HG03457 (cell line): ENCODE data around the gene SERPINE2.
A peak's percentile ranks its signal among the peaks of the same experiment; 100 is the strongest.

ENCODE experiments used
- ATAC-seq: cut with Tn5 transposase; IDR thresholded peaks from one replicate; pipeline ENCODE4 v1.9.1; 2021; ENCODE audit warnings: moderate number of reproducible peaks; ENCODE audit not compliant: unreplicated experiment

Gene SERPINE2

DNA sequence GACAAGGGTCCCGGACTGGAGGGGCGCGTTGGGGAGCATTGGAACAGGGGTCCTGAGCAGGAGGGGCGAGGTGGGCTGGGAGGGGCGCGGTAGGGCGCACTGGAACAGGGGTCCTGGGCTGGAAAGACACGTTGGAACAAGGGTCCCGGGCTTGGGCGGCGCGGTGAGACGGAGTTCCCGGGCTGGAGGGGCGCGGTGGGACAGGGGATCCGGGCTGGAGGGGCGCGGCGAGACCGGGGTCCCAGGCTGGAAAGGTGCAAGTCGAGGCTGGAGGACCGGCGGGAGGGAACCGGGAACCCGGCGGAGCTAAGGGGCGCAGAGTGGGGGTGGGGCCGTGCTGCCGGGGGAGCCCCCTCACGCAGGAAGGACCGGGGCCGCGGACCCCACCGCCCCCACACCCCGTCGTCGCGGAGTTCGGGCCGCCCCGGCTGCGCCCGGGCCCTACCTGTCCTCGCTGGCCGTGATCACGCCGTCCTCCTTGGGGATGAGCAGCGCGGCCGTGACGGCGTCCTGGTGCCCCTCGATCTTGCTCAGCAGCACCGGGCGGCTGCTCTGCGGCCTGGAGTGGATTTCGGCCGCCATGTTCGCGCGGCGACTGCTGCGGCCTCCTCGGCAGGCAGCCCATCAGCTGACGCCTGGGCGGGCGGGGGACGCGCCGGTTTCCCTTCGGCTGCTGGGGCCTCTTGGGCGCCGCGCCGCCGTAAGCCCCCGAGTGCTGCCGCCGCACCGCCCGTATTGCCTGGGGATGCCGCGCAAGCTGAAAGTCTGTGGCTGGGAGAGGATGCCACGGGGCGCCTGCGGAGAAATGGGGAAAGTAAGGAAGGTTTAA lies 94.2 kb downstream of the SERPINE2 start, which contains the start of gene WDFY1:
Gene WDFY1 (minus strand): TSS at position 633 of the 829 bp plus-strand sequence. CDS start 51 bp downstream, at position 582.
- peak; percentile 69 for ATAC-seq

DNA sequence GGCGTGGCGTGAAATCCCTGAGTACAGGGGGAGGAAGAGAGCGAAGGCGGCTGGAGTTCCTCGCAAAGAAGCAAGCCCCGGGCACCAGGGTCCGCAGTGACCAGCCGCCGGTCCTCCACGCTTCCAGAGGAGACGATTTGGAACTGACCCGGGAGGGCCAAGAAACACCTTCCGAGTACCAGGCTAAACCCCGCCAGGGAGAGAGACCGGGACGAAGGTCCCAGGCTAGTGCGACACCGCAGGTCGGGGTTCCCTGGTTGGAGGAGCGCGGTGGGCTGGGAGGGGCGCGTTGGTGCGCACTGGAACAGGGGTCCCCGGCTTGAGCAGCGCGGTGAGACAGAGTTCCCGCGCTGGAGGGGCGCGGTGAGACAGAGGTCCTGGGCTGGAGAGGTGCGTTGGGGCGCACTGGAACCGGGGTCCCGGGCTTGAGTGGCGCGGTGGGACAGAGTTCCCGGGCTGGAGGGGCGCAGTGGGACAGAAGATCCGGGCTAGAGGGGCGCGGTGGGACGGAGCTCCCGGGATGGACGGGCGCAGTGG lies 94.9 kb downstream of the SERPINE2 start:
- no peak for ATAC-seq

DNA sequence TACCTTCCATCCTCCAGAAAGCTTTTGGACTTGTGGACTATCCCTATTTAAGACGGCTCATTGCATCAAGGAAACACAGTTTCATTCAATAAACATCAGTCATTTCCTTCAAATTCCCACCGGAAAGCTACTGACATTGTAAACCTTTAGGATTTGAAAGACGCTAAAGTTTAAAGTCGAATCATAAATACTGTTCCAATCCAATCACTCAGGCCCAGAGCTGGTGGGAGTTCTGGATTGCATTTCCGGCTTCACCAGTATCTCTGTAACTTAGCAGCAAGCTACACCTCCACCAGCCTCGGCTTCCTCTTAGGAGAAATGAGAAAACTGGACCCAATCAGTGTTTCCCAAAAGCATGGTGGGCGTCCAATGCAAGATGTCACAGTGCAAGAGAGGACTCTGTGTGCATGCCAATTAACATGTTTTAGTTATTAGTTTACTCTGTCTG lies 95.5 kb downstream of the SERPINE2 start:
- ATAC-seq: no peak

DNA sequence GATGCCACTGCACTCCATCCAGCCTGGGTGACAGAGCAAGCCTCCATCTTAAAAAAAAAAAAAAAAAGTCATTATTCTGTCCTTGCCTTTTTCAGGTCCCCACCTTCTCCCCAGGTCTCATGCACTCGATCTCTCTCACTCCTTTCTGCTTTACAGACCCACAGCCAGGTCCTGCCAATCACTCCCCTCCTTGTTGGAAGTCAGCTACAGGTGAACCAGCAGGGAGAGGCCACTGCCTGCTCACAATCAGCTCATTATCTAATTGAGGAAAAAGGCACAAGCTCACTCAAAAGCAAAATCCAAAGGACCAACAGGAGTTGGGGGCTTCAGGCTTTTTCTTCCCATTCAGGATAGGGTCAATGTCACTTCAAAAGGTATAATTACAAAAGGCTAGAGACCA lies 96.0 kb downstream of the SERPINE2 start:
- no peak for ATAC-seq

DNA sequence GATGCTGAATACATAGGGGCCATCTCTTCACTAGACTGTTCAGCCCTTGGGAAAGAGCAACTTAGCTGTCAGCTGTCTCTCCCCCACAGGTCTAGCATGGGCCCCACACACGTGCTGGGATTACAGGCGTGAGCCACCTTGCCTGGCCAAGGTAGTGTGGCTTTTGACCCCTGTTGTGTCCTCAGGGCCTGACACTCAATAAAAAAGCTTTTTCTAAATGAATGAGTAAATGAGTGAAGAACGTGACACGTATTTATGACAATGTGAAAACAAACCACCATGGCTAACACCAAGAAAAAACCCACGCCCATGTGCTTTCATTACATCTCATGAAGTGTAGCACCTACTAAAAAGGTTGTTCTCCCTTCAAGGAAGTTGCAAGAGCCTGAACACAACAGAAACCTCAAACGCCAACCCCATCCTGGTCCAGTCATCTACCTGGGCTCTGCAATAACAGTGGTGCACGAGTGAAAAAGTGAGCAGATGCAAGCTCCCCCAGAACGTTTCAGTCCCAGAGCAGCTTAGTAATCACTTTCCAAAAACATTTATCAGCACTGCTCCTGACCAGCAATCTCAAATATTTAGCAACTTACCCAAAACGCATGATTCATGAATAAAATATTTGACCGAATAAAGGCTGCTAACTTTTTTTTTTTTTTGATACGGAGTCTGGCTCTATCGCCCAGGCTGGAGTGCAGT lies 97.4 kb downstream of the SERPINE2 start:
- peak; percentile 36 for ATAC-seq

DNA sequence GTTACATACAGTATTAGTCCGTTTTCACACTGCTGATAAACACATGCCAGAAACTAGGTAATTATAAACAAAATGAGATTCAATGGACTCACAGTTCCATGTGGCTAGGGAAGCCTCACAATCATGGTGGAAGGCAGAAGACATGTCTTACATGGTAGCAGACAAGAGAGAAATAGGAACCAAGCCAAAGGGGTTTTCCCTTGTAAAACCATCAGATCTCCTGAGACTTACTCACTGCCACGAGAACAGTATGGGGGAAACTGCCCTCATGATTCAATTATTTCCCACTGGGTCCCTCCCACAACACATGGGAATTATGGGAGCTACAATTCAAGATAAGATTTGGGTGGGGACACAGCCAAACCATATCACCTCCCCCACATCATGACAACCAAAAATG lies 99.6 kb downstream of the SERPINE2 start:
- ATAC-seq: peak; percentile 33

DNA sequence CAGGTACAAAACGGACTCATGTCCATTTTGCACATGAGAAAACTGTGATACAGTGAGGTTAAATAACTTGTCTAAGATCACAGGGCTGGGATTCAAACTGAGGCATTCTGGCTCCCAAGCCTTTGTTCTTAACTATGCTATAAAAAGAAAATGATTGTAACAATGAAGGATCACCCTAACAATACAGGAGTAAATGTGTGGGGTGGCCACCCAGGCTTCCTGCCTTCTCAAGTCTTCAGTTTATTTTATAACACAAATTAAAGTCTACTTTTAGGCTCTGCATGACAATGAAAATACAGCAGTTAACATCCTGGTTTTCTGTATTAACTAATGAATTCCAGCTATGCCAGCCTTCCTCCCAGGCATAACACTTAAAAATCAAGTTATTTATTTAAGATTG lies 101.6 kb downstream of the SERPINE2 start:
- ATAC-seq: no peak

DNA sequence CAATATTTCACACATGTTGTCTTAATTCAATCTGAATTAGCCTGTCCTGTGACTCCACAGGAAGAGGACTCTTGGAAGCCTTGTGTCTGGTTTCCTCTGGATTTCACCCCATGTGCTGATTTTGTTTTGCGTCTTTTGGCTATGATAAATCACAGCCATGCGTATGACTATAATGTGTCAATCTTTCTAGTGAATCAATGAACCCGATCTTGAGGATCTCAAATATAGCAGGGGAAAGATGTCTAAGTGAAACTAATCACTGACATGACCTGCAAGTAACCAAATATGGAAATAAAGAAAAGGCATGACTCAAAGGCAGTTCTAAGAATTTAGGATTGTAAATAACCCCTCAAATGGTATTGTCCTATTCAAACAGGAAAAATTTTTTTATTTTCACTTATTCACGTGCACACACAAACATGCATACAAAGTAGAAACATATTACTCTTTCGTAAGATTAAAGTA lies 102.2 kb downstream of the SERPINE2 start:
- no peak for ATAC-seq

DNA sequence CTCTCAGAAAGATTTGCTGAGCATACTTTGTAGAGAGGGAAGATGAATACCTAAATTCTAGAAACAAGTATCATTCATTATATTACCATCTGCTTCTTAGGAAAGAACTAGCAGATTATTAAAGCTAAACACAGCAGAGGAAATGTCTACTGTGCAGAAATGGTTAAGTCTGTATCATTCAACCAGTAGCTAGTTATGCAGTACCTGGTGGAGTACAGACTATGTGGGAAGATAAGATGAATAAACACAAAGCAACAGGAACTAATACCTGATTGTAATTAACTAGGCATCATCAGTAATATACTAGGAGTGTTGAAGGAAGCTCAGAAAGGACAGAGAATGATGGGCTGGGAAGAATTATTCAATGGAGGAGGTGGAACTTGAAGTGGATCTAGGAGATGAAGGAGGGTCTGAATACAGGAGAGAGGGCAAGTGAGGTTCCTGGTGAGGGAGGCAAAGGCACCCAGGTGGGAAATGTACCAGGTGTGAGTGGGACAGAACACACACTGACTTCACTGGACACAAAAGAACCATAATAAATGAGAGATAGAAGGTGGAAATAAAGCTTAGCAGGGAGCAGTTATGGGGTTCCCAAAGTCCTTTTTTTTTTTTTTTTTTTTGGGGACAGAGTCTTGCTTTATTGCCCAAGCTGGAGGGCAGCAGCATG lies 103.5 kb downstream of the SERPINE2 start:
- no peak for ATAC-seq

DNA sequence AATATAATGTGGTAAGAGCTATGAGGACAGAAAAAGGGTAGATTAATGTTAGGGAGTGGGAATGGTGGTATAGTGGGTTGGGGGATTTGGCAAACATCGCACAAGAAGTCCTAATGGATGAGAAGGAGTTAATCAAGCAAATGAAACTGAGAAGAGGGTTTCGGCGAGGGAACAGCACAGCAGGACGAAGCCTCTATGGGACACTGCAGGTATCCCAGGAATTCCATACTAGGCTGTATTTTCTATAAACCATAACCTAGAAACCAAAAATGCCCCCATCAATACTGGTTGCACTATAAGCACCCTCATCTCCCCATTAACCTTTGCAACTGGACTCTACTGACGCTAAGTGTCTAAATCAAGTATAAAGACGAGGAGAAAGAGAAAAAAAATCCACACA lies 104.2 kb downstream of the SERPINE2 start:
- no peak for ATAC-seq

DNA sequence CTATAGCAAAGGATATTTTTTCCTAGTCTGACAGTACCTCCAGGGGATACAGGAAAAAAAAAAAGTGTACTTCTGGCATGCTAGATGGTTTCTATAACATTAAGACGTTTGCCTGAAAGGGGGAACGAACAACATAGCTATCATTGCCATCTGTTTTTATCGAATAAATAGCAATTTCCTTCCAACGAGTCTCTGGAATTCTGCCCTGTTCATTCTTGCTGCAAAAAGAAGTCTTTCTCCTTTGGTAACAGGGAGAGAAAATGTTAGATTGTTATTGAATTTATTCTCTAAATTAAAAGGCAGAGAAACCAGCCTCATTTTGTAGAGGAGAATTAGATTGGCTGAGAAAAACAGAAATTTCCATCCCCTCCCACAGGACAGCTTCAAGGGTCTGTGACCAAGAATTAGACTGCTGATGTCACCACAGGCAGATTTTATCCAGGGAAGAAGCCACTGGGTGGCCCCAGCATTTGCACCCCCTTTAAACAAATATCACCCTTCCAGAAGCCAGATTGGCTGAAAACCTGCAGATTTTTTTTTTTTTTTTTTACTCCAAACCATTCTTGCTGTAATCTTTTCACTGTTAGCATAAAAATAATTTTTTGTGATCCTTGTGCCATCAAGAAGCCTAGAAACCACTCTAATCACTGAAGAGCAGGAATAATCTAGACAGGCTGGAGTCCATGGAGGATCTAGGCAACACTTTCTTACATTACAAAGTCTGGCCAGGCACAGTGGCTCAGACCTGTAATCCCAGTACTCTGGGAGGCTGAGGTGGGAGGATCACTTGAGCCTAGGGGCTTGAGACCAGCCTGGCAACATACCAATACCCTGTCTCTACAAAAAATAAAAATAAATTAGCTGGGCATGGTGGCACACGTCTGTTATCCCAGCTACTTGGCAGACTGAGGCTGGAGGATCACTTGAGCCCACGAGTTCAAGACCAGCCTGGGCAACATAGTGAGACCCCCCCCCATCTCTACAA lies 106.0 kb downstream of the SERPINE2 start:
- no peak for ATAC-seq

DNA sequence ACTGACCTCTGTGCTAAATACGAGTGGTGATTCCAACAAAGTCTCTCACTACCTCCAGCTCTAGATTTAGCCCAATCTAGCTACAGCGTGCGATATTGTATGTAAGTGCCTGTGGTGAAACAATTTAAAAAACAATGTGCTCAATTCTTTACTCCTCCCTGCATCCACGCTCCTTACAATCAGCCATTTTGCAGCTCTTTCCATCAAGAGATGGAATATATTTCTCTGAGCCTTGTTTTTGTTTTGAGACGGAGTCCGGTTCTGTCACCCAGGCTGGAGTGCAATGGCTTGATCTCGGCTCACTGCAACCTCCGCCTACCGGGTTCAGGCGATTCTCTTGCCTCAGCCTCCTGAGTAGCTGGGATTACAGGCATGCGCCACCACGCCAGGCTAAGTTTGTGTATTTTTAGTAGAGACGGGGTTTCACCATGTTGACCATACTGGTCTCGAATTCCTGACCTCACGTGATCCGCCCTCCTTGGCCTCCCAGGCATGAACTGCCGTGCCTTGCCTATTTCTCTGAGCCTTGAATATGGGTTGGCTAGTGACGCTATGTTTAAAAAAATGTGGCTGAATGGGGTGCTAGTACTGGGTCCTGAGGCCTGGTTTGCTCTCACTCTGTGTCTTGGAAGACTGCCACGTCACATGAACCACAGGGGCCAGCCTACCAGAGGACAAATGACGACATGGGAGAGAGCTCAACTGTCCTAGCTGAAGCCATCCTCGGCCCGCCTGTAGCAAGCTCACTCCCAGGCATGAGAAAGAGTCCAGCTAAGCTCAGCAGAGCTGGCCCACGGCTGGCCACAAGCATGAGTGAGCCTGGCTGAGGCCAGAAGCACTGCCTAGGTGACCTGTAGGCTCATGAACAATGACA lies 108.7 kb downstream of the SERPINE2 start:
- ATAC-seq: no peak

DNA sequence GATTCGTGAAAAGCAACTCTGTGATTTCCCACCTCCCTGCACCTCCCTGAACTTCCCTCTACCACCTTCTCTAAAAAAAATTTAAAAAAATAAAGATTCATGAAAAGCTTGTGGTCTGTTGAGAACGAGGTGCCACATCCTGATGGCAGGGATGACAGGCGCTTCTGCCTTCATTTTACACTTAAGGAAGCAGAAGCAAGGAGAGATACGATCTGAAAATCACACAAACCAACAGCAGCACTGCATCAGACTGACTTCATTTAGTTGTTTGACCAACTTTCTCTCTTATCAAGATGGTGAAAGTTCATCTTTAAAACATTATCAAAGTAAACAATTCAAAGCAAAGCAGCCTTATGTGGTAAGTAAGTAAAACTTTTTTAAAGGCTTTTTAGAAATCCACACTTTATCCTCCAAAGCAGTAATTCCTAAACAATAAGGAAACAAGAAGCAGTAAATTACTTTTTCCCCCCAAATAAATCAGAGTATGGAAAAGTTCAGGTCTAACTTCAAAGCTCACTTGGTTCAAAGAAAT lies 109.4 kb downstream of the SERPINE2 start:
- no peak for ATAC-seq

DNA sequence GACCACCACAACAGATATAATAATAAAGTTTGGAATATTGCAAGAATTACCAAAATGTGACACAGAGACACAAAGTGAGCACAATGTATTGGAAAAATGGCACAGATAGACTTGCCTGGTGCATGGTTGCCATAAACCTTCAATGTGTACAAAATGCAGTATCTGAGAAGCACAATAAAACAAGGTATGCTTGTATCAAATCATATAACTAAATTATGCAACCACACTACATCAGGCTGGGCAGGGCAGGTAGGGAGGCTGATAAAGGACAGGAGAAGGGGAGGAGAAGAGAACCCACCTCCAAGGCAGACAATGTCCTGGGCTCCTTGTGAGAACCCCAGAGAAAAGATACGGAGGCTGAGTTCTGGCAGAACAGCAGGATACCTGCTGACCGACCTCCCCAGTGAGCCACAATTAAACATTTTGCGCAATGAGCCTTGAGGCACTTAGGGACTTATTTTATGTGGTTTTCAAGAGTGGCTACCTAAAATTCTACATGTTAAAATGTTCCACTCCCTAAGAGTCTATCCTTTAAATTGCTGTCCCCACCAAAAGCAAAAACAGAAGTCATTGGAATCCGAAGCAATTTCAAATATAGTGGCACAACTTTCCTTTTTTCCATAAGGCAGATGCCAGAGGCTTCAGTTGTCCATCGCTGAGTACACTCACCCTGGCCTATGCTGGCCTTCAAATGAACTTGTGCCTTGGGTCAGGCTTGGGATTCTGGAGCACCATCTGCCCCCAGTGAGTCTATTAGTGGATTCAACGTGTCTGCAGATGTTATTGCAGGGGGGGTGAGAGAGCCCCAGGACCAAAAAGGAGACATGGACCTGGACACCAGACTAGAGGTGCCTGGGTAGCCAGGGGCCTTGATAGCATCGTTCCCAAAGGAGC lies 110.7 kb downstream of the SERPINE2 start:
- ATAC-seq: no peak

DNA sequence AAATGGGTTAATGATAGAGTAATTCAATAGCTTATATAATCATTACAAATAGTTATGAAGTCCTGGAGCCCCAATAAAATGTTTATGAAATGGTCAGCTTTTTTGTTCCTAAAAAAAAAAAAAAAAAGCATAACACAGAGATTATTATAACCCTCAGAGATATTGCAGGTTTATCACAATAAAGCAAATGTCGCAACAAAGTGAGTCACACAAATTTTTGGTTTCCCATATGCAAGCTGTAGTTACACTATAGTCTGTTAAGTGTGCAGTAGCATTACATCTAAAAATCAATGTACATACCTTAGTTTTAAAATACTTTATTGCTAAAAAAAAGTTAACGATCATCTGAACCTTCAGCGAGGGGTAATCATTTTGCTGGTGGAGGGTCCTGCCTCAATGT lies 114.0 kb downstream of the SERPINE2 start:
- ATAC-seq: no peak
